Loucy (cell line): Measurements from ENCODE around the gene ARHGEF39.

ENCODE experiments used
- H2AFZ ChIP-seq: fragments of 200-600 bp; sonication (generic); 2 replicates; pipeline ENCODE4 v1.6.0; 2016; ENCODE audit warnings: antibody characterized with exemption, mild to moderate bottlenecking, low read length, moderate library complexity
- H3F3A ChIP-seq: fragments of 200-600 bp; 2 replicates; pipeline ENCODE4 v1.6.0; 2016; ENCODE audit warnings: antibody characterized with exemption, low read depth, mild to moderate bottlenecking
- H3K27me3 ChIP-seq: fragments of 200-600 bp; sonication (generic); 2 replicates; pipeline ENCODE4 v1.6.1; 2014; ENCODE audit warnings: low read length, mild to moderate bottlenecking; ENCODE audit not compliant: insufficient read depth, poor library complexity, severe bottlenecking
- H3K36me3 ChIP-seq: fragments of 200-600 bp; sonication (generic); 2 replicates; pipeline ENCODE4 v1.6.1; 2016; ENCODE audit warnings: low read length; ENCODE audit not compliant: insufficient read depth
- H3K4me1 ChIP-seq: fragments of 200-600 bp; sonication (generic); 2 replicates; pipeline ENCODE4 v1.5.1; 2014; ENCODE audit warnings: low read length, mild to moderate bottlenecking; ENCODE audit not compliant: insufficient read depth, poor library complexity, severe bottlenecking
- H3K4me2 ChIP-seq: fragments of 200-600 bp; sonication (generic); 2 replicates; pipeline ENCODE4 v1.6.0; 2014; ENCODE audit warnings: antibody characterized with exemption, low read length, low read depth, mild to moderate bottlenecking; ENCODE audit not compliant: poor library complexity, severe bottlenecking
- H3K4me3 ChIP-seq: fragments of 200-600 bp; sonication (generic); 2 replicates; pipeline ENCODE4 v1.5.1; 2014; ENCODE audit warnings: low read length, mild to moderate bottlenecking, mixed read lengths; ENCODE audit not compliant: poor library complexity, severe bottlenecking
- H3K79me2 ChIP-seq: fragments of 200-600 bp; sonication (generic); 2 replicates; pipeline ENCODE4 v1.6.1; 2014; ENCODE audit warnings: low read length; ENCODE audit not compliant: insufficient read depth
- H3K9ac ChIP-seq: fragments of 200-600 bp; sonication (generic); 2 replicates; pipeline ENCODE4 v1.6.0; 2014; ENCODE audit warnings: mild to moderate bottlenecking, low read depth, low read length, moderate library complexity; ENCODE audit not compliant: poor library complexity, severe bottlenecking
- H3K9me2 ChIP-seq: fragments of 200-600 bp; sonication (generic); replicated peaks from 2 replicates; pipeline ENCODE4 v1.6.1; 2016; ENCODE audit warnings: low read depth, low read length, mixed read lengths
- H3K9me3 ChIP-seq: fragments of 200-600 bp; sonication (generic); 2 replicates; pipeline ENCODE4 v1.6.1; 2014; ENCODE audit warnings: mild to moderate bottlenecking, antibody characterized with exemption, low read length, low read depth; ENCODE audit not compliant: insufficient read depth
- H4K20me1 ChIP-seq: fragments of 200-600 bp; sonication (generic); 2 replicates; pipeline ENCODE4 v1.6.0; 2014; ENCODE audit warnings: antibody characterized with exemption, low read length, mild to moderate bottlenecking; ENCODE audit not compliant: insufficient read depth, poor library complexity, severe bottlenecking
- EZH2phosphoT487 ChIP-seq: fragments of 200-600 bp; IDR thresholded peaks from 2 replicates; pipeline ENCODE4 v1.6.1; 2018; ENCODE audit warnings: antibody characterized with exemption, mild to moderate bottlenecking, moderate library complexity, borderline replicate concordance
- TF ChIP-seq, protein P1 (sequence below): fragments of 200-600 bp; sonication (generic); conservative IDR thresholded peaks from 2 replicates; pipeline ENCODE4 v1.5.1; 2014; ENCODE audit warnings: mild to moderate bottlenecking, antibody characterized with exemption, low read length

The ARHGEF39 gene

DNA sequence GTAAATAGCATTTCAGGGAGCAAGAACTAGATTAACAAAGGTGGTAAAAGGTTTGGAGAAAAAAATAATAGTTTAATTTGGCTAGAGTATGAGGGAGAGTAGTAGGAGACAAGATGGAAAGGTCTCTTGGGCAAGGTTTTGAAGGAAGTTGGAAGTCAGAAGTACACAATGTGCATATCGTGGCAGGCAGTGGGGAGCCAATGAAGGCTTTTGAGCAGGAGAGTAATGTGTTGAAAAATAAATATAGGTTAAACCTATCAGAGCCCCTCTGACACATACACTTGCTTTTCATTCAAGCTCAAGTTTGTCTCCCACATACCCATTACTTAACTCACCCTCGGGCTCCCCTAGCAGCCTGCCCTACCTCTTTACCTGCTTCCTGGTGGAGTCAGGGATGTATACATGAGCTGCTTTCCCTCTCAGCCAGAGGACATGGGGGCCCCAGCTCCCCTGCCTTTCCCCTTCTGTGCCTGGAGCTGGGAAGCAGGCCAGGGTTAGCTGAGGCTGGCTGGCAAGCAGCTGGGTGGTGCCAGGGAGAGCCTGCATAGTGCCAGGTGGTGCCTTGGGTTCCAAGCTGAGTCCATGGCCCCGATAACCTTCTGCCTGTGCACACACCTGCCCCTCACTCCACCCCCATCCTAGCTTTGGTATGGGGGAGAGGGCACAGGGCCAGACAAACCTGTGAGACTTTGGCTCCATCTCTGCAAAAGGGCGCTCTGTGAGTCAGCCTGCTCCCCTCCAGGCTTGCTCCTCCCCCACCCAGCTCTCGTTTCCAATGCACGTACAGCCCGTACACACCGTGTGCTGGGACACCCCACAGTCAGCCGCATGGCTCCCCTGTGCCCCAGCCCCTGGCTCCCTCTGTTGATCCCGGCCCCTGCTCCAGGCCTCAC, 8.4 kb upstream of the ARHGEF39 start, which contains the start of gene CA9:
Gene CA9 (plus strand): TSS at position 797 of the 893 bp plus-strand sequence. CDS start 32 bp downstream, at position 829.
- Histone ChIP-seq H3K4me2 (no peak within 1 kb of the TSS), H3K36me3 (no peaks in the 10 kb centered on the region), H3K79me2 (no peaks in the 10 kb centered on the region), H3K9me2 (no peaks in the 10 kb centered on the region), H3K4me3 (no peak within 1 kb of the TSS), H2AFZ (no peak within 1 kb of the TSS), H3K27me3 (no peaks in the 10 kb centered on the region), H4K20me1 (no peaks in the 10 kb centered on the region), H3K9ac (no peak within 1 kb of the TSS), H3K4me1 (no peaks in the 10 kb centered on the region), H3K9me3 (no peaks in the 10 kb centered on the region), H3F3A (no peaks in the 10 kb centered on the region)
- no peak for TF ChIP-seq EZH2phosphoT487
- TF ChIP-seq, protein P1, sequence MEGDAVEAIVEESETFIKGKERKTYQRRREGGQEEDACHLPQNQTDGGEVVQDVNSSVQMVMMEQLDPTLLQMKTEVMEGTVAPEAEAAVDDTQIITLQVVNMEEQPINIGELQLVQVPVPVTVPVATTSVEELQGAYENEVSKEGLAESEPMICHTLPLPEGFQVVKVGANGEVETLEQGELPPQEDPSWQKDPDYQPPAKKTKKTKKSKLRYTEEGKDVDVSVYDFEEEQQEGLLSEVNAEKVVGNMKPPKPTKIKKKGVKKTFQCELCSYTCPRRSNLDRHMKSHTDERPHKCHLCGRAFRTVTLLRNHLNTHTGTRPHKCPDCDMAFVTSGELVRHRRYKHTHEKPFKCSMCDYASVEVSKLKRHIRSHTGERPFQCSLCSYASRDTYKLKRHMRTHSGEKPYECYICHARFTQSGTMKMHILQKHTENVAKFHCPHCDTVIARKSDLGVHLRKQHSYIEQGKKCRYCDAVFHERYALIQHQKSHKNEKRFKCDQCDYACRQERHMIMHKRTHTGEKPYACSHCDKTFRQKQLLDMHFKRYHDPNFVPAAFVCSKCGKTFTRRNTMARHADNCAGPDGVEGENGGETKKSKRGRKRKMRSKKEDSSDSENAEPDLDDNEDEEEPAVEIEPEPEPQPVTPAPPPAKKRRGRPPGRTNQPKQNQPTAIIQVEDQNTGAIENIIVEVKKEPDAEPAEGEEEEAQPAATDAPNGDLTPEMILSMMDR: no peak

DNA sequence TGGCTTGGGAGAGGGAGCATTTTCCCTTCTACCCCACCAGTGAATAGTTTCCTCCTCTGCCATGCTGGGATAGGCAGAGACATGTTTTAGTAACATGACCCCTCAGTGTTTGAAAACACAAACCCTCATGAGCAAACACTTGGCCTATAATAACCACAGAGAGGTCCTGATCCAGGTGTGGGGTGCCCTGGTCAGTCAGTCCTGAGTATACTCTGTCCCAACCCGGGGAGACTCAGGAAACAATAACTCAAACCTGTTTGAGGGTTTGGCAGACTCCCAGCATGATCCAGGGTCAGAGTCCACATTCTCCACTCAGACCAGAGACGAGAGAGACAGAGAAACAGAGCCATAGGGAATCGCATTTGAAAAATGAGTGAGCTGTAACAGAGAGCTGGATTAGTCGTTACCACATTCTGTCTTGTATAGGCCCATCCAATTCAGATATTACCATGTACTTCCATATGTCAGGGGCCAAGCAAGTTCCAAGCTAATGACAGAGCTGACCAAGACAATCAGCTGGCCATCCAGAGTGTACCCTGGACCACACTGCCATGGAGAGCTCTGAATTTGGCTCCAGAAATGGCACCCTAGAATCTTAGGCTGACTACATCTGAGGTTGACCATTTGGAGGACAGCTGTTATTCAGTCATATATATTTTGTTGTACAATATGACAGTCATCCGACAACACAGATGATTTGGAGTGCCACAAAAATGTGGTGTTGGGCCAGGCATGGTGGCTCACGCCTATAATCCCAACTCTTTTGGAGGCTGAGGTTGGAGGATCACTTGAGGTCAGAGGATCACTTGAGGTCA, 4.5 kb upstream of the ARHGEF39 start:
- no peak for TF ChIP-seq EZH2phosphoT487
- TF ChIP-seq, protein P1: no peak
- Histone ChIP-seq H4K20me1 (no peaks in the 10 kb centered on the region), H3K9ac (no peak overlapping the region), H3K36me3 (no peaks in the 10 kb centered on the region), H3K9me3 (no peaks in the 10 kb centered on the region), H3K4me1 (peaks cover 7% of the 10 kb centered on the region), H3K4me2 (no peak overlapping the region), H3F3A (0 out of 2 replicates have a peak, but pooled peaks cover 1% of the 10 kb centered on the region), H3K79me2 (peaks cover 9% of the 10 kb centered on the region), H3K4me3 (no peak overlapping the region), H2AFZ (no peak overlapping the region), H3K27me3 (no peaks in the 10 kb centered on the region), H3K9me2 (no peaks in the 10 kb centered on the region)

DNA sequence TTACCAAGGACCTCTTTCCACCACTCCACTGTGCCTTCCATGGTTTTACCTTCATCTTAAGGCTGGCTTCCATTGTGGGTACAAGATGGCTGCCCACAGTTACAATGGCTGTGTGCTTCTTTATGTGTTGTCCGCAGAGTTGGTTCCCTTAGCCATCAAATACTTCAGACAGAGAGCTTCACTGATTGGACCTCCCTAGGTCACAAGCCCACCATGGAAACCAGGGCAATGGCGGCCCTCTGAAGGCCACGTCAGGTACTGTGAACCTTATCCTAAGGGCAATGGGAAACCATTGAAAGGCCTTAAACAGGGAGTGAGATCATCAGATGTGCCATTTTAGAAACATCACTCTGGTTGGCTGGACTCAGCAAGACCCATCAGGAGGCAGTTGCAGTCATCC, 2.9 kb upstream of the ARHGEF39 start:
- Histone ChIP-seq H3K27me3 (no peaks in the 10 kb centered on the region), H2AFZ (no peak overlapping the region), H3K4me3 (no peak overlapping the region), H3K9ac (no peak overlapping the region), H4K20me1 (no peaks in the 10 kb centered on the region), H3F3A (0 out of 2 replicates have a peak, but pooled peaks cover 10% of the 10 kb centered on the region), H3K9me3 (no peaks in the 10 kb centered on the region), H3K36me3 (no peaks in the 10 kb centered on the region), H3K9me2 (no peaks in the 10 kb centered on the region), H3K4me2 (no peak overlapping the region), H3K79me2 (peaks cover 25% of the 10 kb centered on the region), H3K4me1 (peaks cover 23% of the 10 kb centered on the region)
- TF ChIP-seq, protein P1: no peak
- no peak for TF ChIP-seq EZH2phosphoT487
